ENCODE measurements around the gene IFNL2. TPM values are rescaled to one million over a fixed set of nuclear protein-coding genes. Genes with fewer than 3 reads are reported as not detected.
"Not testable (repeated sequence)": the region's sequence is repeated elsewhere in the genome, so short reads cannot be mapped to it uniquely, and the experiment has no call there.

IFNL2 gene
- total RNA-seq, 1 experiment from 2014 or later, result not detected

DNA sequence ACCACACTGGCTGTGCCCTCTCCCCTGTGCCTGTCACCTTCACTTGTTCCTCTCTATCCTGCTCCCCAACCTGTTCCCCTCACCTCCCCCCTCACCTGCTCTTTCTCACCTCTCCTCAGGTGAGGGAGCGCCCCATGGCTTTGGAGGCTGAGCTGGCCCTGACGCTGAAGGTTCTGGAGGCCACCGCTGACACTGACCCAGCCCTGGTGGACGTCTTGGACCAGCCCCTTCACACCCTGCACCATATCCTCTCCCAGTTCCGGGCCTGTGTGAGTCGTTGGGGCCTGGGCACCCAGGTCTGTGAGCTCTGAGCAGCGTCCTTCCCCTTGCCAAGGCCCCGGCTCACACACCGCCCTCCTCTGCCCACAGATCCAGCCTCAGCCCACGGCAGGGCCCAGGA is 1.2 kb downstream of the IFNL2 start:
- H3K27ac ChIP-seq (ENCODE audit: low read length); H3K9ac ChIP-seq (ENCODE audit: low read length); H4K20me1 ChIP-seq (ENCODE audit: low read length); ATAC-seq; DNase-seq; CTCF ChIA-PET; H3K4me1 ChIP-seq (ENCODE audit: insufficient read depth, low read length); H3K4me3 ChIP-seq (ENCODE audit: low read length); H3K9me2 ChIP-seq (replicated peaks; ENCODE audit: low read length); H3K9me3 ChIP-seq (ENCODE audit: low read length); intact Hi-C loops (cut with micrococcal nuclease); BruUV-seq (replicated peaks); H3K79me2 ChIP-seq (ENCODE audit: low read length); H3K36me3 ChIP-seq (ENCODE audit: low read depth, low read length); H3K27me3 ChIP-seq (ENCODE audit: low read length); POLR2A ChIA-PET (ENCODE audit: unreplicated experiment); H3K4me2 ChIP-seq (ENCODE audit: low read length); H3F3A ChIP-seq (ENCODE audit: low read length, unreplicated experiment); H2AFZ ChIP-seq (ENCODE audit: low read length): not testable (repeated sequence)

DNA sequence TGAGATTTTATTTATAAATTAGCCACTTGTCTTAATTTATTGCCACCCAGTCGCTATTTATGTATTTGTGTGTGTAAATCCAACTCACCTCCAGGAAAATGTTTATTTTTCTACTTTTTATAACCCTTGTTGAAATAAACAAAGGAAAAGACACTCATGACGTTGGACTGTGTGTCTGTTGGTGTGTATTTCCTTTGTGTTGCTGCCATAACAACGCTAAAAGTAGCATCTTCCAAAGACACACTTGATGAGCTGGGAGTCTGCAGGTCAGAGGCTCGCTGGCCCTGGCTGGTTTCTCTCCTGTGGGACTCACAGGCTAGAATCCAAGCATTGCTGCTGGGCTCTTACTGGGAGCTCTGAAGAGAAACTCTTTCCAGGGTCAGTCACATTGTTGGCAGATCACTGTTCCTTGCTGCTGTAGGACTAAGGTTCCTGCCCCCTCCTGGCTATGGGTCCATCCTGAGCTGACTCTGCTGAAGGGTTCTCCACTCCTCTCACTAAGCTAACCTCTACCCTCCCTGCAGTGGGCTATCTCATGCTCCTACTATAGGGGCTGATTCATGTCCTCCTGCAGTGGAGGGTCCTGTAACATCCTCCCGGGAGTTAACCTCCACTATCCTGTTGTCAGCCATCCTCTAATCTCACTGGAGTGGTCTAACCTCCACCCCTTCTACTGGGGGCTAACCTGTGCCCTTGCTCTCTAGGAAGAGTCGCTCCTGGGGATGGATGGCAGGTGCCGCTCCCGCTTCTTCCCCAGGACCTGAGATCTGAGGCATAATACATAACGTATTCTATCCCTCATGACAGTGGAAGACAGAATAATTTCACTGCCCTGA is 2.1 kb downstream of the IFNL2 start:
- POLR2A ChIA-PET (ENCODE audit: unreplicated experiment), result no interaction called here
- intact Hi-C loops (cut with micrococcal nuclease), result no loop called here
- no peak overlapping the region for H3K27ac ChIP-seq (ENCODE audit: low read length)

DNA sequence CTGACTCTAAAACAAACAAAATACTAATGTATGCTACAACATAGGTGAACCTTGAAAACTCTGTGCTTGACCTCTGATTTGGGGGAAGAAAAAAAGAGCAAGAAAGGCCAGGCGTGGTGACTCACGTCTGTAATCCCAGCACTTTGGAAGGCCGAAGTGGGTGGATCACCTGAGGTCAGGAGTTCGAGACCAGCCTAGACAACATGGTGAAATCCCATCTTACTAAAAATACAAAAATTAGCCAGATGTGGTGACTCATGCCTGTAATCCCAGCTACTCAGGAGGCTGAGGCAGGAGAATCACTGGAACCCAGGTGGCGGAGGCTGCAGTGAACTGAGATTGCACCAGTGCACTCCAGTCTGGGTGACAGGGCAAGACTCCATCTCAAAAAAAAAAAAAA is 5.7 kb downstream of the IFNL2 start:
- BruUV-seq (replicated peaks); DNase-seq; H3K4me2 ChIP-seq (ENCODE audit: low read length); H3K9me2 ChIP-seq (replicated peaks; ENCODE audit: low read length); POLR2A ChIA-PET (ENCODE audit: unreplicated experiment); H3K27me3 ChIP-seq (ENCODE audit: low read length); H3K9ac ChIP-seq (ENCODE audit: low read length); CTCF ChIA-PET; H3K4me3 ChIP-seq (ENCODE audit: low read length); H3K27ac ChIP-seq (ENCODE audit: low read length); ATAC-seq; H3F3A ChIP-seq (ENCODE audit: low read length, unreplicated experiment); H4K20me1 ChIP-seq (ENCODE audit: low read length); H2AFZ ChIP-seq (ENCODE audit: low read length); H3K79me2 ChIP-seq (ENCODE audit: low read length); H3K36me3 ChIP-seq (ENCODE audit: low read depth, low read length); intact Hi-C loops (cut with micrococcal nuclease); H3K9me3 ChIP-seq (ENCODE audit: low read length); H3K4me1 ChIP-seq (ENCODE audit: insufficient read depth, low read length): not testable (repeated sequence)

More for the DNA sequence above, 2.1 kb downstream of the IFNL2 start:
- CTCF ChIA-PET, result interaction anchor here (0.6 kb wide), 1 partner anchor 10 kb away, joined by 5 read pairs; no protein-coding TSS in a partner anchor
- TF ChIP-seq, protein P1, sequence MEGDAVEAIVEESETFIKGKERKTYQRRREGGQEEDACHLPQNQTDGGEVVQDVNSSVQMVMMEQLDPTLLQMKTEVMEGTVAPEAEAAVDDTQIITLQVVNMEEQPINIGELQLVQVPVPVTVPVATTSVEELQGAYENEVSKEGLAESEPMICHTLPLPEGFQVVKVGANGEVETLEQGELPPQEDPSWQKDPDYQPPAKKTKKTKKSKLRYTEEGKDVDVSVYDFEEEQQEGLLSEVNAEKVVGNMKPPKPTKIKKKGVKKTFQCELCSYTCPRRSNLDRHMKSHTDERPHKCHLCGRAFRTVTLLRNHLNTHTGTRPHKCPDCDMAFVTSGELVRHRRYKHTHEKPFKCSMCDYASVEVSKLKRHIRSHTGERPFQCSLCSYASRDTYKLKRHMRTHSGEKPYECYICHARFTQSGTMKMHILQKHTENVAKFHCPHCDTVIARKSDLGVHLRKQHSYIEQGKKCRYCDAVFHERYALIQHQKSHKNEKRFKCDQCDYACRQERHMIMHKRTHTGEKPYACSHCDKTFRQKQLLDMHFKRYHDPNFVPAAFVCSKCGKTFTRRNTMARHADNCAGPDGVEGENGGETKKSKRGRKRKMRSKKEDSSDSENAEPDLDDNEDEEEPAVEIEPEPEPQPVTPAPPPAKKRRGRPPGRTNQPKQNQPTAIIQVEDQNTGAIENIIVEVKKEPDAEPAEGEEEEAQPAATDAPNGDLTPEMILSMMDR (conservative IDR thresholded peaks at IDR 0.05; ENCODE audit: low read depth, low read length), result no peak
- TF ChIP-seq EZH2 (IDR thresholded peaks at IDR 0.05; ENCODE audit: low read length, unreplicated experiment) (no peak), EZH2phosphoT487 (IDR thresholded peaks at IDR 0.05; ENCODE audit: borderline replicate concordance, low read length) (no peak)
- Histone ChIP-seq H3K4me2 (ENCODE audit: low read length) (no peak overlapping the region), H3K4me3 (ENCODE audit: low read length) (no peak overlapping the region), H3K27me3 (ENCODE audit: low read length) (no peaks in the 10 kb centered on the region), H3K9me2 (replicated peaks; ENCODE audit: low read length) (no peaks in the 10 kb centered on the region), H4K20me1 (ENCODE audit: low read length) (no peaks in the 10 kb centered on the region), H3K4me1 (ENCODE audit: insufficient read depth, low read length) (no peaks in the 10 kb centered on the region), H3K79me2 (ENCODE audit: low read length) (no peaks in the 10 kb centered on the region), H3K36me3 (ENCODE audit: low read depth, low read length) (no peaks in the 10 kb centered on the region), H3K9ac (ENCODE audit: low read length) (no peak overlapping the region), H3K9me3 (ENCODE audit: low read length) (no peaks in the 10 kb centered on the region), H3F3A (ENCODE audit: low read length, unreplicated experiment) (no peaks in the 10 kb centered on the region), H2AFZ (ENCODE audit: low read length) (no peak overlapping the region)
- DNase-seq (no peak), ATAC-seq (no peak)
- no TSS peak for BruUV-seq (replicated peaks)

GRCh38 chr19:39275578-39275977 is 7.4 kb downstream of the IFNL2 start:
- no peak overlapping the region for H3K9ac ChIP-seq (ENCODE audit: low read length)
- ATAC-seq, result no peak
- H2AFZ ChIP-seq (ENCODE audit: low read length), result no peak overlapping the region
- no peak overlapping the region for H3K4me3 ChIP-seq (ENCODE audit: low read length)
- H3K9me3 ChIP-seq (ENCODE audit: low read length), result no peaks in the 10 kb centered on the region
- H3F3A ChIP-seq (ENCODE audit: low read length, unreplicated experiment), result no peaks in the 10 kb centered on the region
- CTCF ChIA-PET, result no interaction called here
- no peak overlapping the region for H3K27ac ChIP-seq (ENCODE audit: low read length)
- BruUV-seq (replicated peaks), result no TSS peak
- no peaks in the 10 kb centered on the region for H3K4me1 ChIP-seq (ENCODE audit: insufficient read depth, low read length)
- H3K9me2 ChIP-seq (replicated peaks; ENCODE audit: low read length), result no peaks in the 10 kb centered on the region
- POLR2A ChIA-PET (ENCODE audit: unreplicated experiment), result no interaction called here
- H3K36me3 ChIP-seq (ENCODE audit: low read depth, low read length), result no peaks in the 10 kb centered on the region
- DNase-seq, result no peak
- H3K79me2 ChIP-seq (ENCODE audit: low read length), result no peaks in the 10 kb centered on the region
- H4K20me1 ChIP-seq (ENCODE audit: low read length), result no peaks in the 10 kb centered on the region
- no peak overlapping the region for H3K4me2 ChIP-seq (ENCODE audit: low read length)
- TF ChIP-seq EZH2phosphoT487 (IDR thresholded peaks at IDR 0.05; ENCODE audit: borderline replicate concordance, low read length) (no peak), EZH2 (IDR thresholded peaks at IDR 0.05; ENCODE audit: low read length, unreplicated experiment) (no peak)
- TF ChIP-seq, protein P1 (conservative IDR thresholded peaks at IDR 0.05; ENCODE audit: low read depth, low read length), result no peak
- intact Hi-C loops (cut with micrococcal nuclease), result no loop called here
- no peaks in the 10 kb centered on the region for H3K27me3 ChIP-seq (ENCODE audit: low read length)
